K562 (cell line): ENCODE results near the gene ALKBH3. TPM values are rescaled to one million over a fixed set of nuclear protein-coding genes. Genes with fewer than 3 reads are reported as not detected.

Experiments used
- CHD7 ChIP-seq: fragments of 200-600 bp; sonication (generic); IDR thresholded peaks from one replicate; pipeline ENCODE4 v1.6.1; 2012; ENCODE audit warnings: mild to moderate bottlenecking, low read depth, low read length, inconsistent platforms
- CREB1 ChIP-seq, 2 experiments: sonication (generic) in 1 of 2; formaldehyde crosslinking in 1 of 2; IDR thresholded peaks; 2 replicates each; pipeline versions ENCODE4 v1.6.1 to v1.8.0; 2012 to 2022; ENCODE audit warnings: inconsistent platforms in 1 of 2, mild to moderate bottlenecking in 1 of 2, missing genetic modification reagents in 1 of 2, moderate library complexity in 1 of 2
- ILK ChIP-seq: fragments of 450-650 bp; IDR thresholded peaks from 2 replicates; pipeline ENCODE4 v1.6.1; 2016; ENCODE audit warnings: missing genetic modification characterization, low read depth, mild to moderate bottlenecking, missing compliant biosample characterization, moderate library complexity, borderline replicate concordance
- NFIC ChIP-seq: fragments of 450-650 bp; IDR thresholded peaks from 2 replicates; pipeline ENCODE4 v1.6.1; 2017; ENCODE audit warnings: mild to moderate bottlenecking, inconsistent platforms
- SIX5 ChIP-seq, 2 experiments: IDR thresholded peaks; 2 replicates each; pipeline ENCODE4 v1.6.1; 2011; ENCODE audit warnings: low read length in 2 of 2, borderline replicate concordance in 1 of 2, low read depth in 1 of 2, mild to moderate bottlenecking in 1 of 2, moderate library complexity in 1 of 2; ENCODE audit not compliant: insufficient read depth in 1 of 2
- polyA plus RNA-seq, 8 experiments: library from polyadenylated mRNA; depleted of rRNA in 4 of 8; stranded (reverse) in 5 of 8; unstranded in 3 of 8; fragments of >200 nt; fragmentation: Nextera tagmentation in 2 of 8; fragmentation: Illumina TruSeq in 1 of 8; extraction: Ambion mirVana in 2 of 8; extraction: Trizol in 1 of 8; gene quantifications; 2 replicates each; pipeline versions ENCODE4 v1.2.1 to v1.2.3, GENCODE V29; 2011 to 2014; ENCODE audit warnings: inconsistent platforms in 1 of 8, missing spikeins in 1 of 8
- total RNA-seq, 7 experiments: library from RNA; depleted of rRNA in 6 of 7; stranded (reverse); fragments of >200 nt in 6 of 7; fragmentation: Illumina TruSeq in 2 of 7; extraction: Trizol in 2 of 7; gene quantifications; 2 replicates each; pipeline versions ENCODE4 v1.2.1 to v1.2.3, GENCODE V29; 2011 to 2021; ENCODE audit warnings: low replicate concordance in 1 of 7

ALKBH3 gene
- total and polyA plus RNA-seq, 9 of the 15 experiments (the other 6 are each of a cell fraction or from before 2014, with no cell fraction given): 16.0 to 49.9 (median 36.5) TPM

- no peak for TF ChIP-seq CHD7
- TF ChIP-seq ILK (tag): no peak
- no peak for TF ChIP-seq SIX5 (IDR thresholded peaks at IDR 0.05; ENCODE audit: borderline replicate concordance in 1 of 2, insufficient read depth in 1 of 2, low read depth in 1 of 2, low read length in 2 of 2)
- TF ChIP-seq NFIC: 0 out of 2 replicates have a peak, but pooled peaks have one; percentile 10
- TF ChIP-seq CREB1 (IDR thresholded peaks at IDR 0.05): peak; percentile 79
- TF ChIP-seq CREB1 (CRISPR knock-in tag; IDR thresholded peaks at IDR 0.05): peak; percentile 91
Measured at GRCh38 chr11:43920598-43921419, 40.2 kb downstream of the ALKBH3 start (continued).
